H9 (cell line): ENCODE measurements around the gene STARD9. TPM values are rescaled to one million over a fixed set of nuclear protein-coding genes. Genes with fewer than 3 reads are reported as not detected.

Experiments
- DNase-seq: peaks from one replicate; pipeline ENCODE4 v3.0.0-alpha.2; 2017
- H2AFZ ChIP-seq: one replicate; pipeline ENCODE4 v1.6.1; 2013; ENCODE audit warnings: mild to moderate bottlenecking, low read length, control low read depth, moderate library complexity
- H2AK5ac ChIP-seq: 2 replicates; pipeline ENCODE4 v1.6.1; 2013; ENCODE audit warnings: low read length, control low read depth, mixed read lengths; ENCODE audit not compliant: insufficient read length
- H2BK120ac ChIP-seq: one replicate; pipeline ENCODE4 v1.6.1; 2013; ENCODE audit warnings: low read depth, mild to moderate bottlenecking, low read length, control low read depth, inconsistent platforms; ENCODE audit not compliant: poor library complexity, severe bottlenecking
- H2BK12ac ChIP-seq: 2 replicates; pipeline ENCODE4 v1.6.1; 2013; ENCODE audit warnings: low read length, control low read depth, mixed read lengths, low read depth; ENCODE audit not compliant: insufficient read length
- H2BK15ac ChIP-seq: 2 replicates; pipeline ENCODE4 v1.6.1; 2013; ENCODE audit warnings: low read depth, low read length, control low read depth
- H2BK20ac ChIP-seq: one replicate; pipeline ENCODE4 v1.6.1; 2013; ENCODE audit warnings: low read depth, mild to moderate bottlenecking, low read length, control low read depth, inconsistent platforms; ENCODE audit not compliant: poor library complexity, severe bottlenecking
- H2BK5ac ChIP-seq: 2 replicates; pipeline ENCODE4 v1.6.1; 2013; ENCODE audit warnings: low read length, control low read depth, mixed read lengths; ENCODE audit not compliant: insufficient read length
- H3K14ac ChIP-seq: 2 replicates; pipeline ENCODE4 v1.6.1; 2013; ENCODE audit warnings: low read length, control low read depth; ENCODE audit not compliant: insufficient read depth
- H3K18ac ChIP-seq: 2 replicates; pipeline ENCODE4 v1.6.1; 2013; ENCODE audit warnings: low read depth, mild to moderate bottlenecking, mixed read lengths, low read length, control low read depth; ENCODE audit not compliant: insufficient read length
- H3K23ac ChIP-seq: 2 replicates; pipeline ENCODE4 v1.6.1; 2013; ENCODE audit warnings: low read length, control low read depth, mixed read lengths, low read depth; ENCODE audit not compliant: insufficient read length
- H3K23me2 ChIP-seq: 2 replicates; pipeline ENCODE4 v1.6.1; 2013; ENCODE audit warnings: low read depth, mild to moderate bottlenecking, mixed read lengths, low read length, control low read depth; ENCODE audit not compliant: insufficient read length, poor library complexity, severe bottlenecking
- H3K27ac ChIP-seq: 2 replicates; pipeline ENCODE4 v1.5.1; 2013; ENCODE audit warnings: low read length, control low read depth, mixed read lengths, low read depth; ENCODE audit not compliant: insufficient read length
- H3K27me3 ChIP-seq: 2 replicates; pipeline ENCODE4 v1.6.1; 2013; ENCODE audit warnings: low read length, control low read depth, inconsistent platforms; ENCODE audit not compliant: insufficient read depth
- H3K4ac ChIP-seq: 2 replicates; pipeline ENCODE4 v1.6.1; 2013; ENCODE audit warnings: low read depth, mild to moderate bottlenecking, control low read depth, inconsistent platforms, low read length, moderate library complexity
- H3K4me1 ChIP-seq: 2 replicates; pipeline ENCODE4 v1.6.1; 2013; ENCODE audit warnings: low read length, control low read depth, inconsistent platforms; ENCODE audit not compliant: insufficient read depth
- H3K4me2 ChIP-seq: 2 replicates; pipeline ENCODE4 v1.6.1; 2013; ENCODE audit warnings: low read length, control low read depth, mixed read lengths; ENCODE audit not compliant: insufficient read length, insufficient read depth
- H3K56ac ChIP-seq: 2 replicates; pipeline ENCODE4 v1.6.1; 2013; ENCODE audit warnings: low read depth, mild to moderate bottlenecking, mixed read lengths, low read length, control low read depth; ENCODE audit not compliant: insufficient read length
- H3K79me1 ChIP-seq: 2 replicates; pipeline ENCODE4 v1.6.1; 2013; ENCODE audit warnings: low read depth, mild to moderate bottlenecking, moderate library complexity, low read length, control low read depth, inconsistent platforms; ENCODE audit not compliant: insufficient read depth, poor library complexity, severe bottlenecking
- H3K79me2 ChIP-seq: 2 replicates; pipeline ENCODE4 v1.6.1; 2013; ENCODE audit warnings: low read length, control low read depth, inconsistent platforms; ENCODE audit not compliant: insufficient read depth
- H3K9ac ChIP-seq: 2 replicates; pipeline ENCODE4 v1.6.1; 2013; ENCODE audit warnings: low read length, control low read depth, mixed read lengths; ENCODE audit not compliant: insufficient read length; ENCODE audit errors: extremely low read depth
- H3K9me3 ChIP-seq: one replicate; pipeline ENCODE4 v1.6.1; 2013; ENCODE audit warnings: low read depth, low read length, inconsistent platforms; ENCODE audit not compliant: control insufficient read depth
- H3T11ph ChIP-seq: one replicate; pipeline ENCODE4 v1.6.1; 2013; ENCODE audit warnings: mild to moderate bottlenecking, low read length, control low read depth, inconsistent platforms
- H4K20me1 ChIP-seq: one replicate; pipeline ENCODE4 v1.6.1; 2013; ENCODE audit not compliant: control insufficient read depth, insufficient read length, insufficient read depth
- H4K5ac ChIP-seq: 2 replicates; pipeline ENCODE4 v1.6.1; 2013; ENCODE audit warnings: low read depth, mild to moderate bottlenecking, mixed read lengths, low read length, control low read depth; ENCODE audit not compliant: insufficient read length
- H4K8ac ChIP-seq: replicated peaks from 2 replicates; pipeline ENCODE4 v1.6.1; 2013; ENCODE audit warnings: low read length, control low read depth, mixed read lengths, low read depth; ENCODE audit not compliant: insufficient read length
- H4K91ac ChIP-seq: 2 replicates; pipeline ENCODE4 v1.6.1; 2013; ENCODE audit warnings: low read depth, mild to moderate bottlenecking, moderate library complexity, mixed read lengths, low read length, control low read depth; ENCODE audit not compliant: insufficient read length
- H3K27ac Mint-ChIP-seq, 3 experiments: 2 replicates in 2 of 3; 3 replicates in 1 of 3; pipeline ENCODE4 v1.8.0; 2020 to 2021; ENCODE audit warnings: mixed read lengths in 3 of 3, mild to moderate bottlenecking in 1 of 3, moderate library complexity in 1 of 3
- H3K27me3 Mint-ChIP-seq: 2 replicates; pipeline ENCODE4 v1.8.0; 2021; ENCODE audit warnings: low read depth, mild to moderate bottlenecking, moderate library complexity, mixed read lengths
- H3K36me3 Mint-ChIP-seq, 3 experiments: 2 replicates in 2 of 3; 3 replicates in 1 of 3; pipeline ENCODE4 v1.8.0; 2020 to 2021; ENCODE audit warnings: low read depth in 3 of 3, mixed read lengths in 3 of 3; ENCODE audit not compliant: insufficient read depth in 1 of 3
- H3K4me1 Mint-ChIP-seq, 2 experiments: 2 replicates each; pipeline ENCODE4 v1.8.0; 2020; ENCODE audit warnings: mixed read lengths in 2 of 2
- H3K4me3 Mint-ChIP-seq, 2 experiments: 2 replicates in 1 of 2; 3 replicates in 1 of 2; pipeline ENCODE4 v1.8.0; 2020 to 2021; ENCODE audit warnings: mild to moderate bottlenecking in 2 of 2, mixed read lengths in 2 of 2, moderate library complexity in 1 of 2
- H3K9me3 Mint-ChIP-seq, 2 experiments: 2 replicates in 1 of 2; 3 replicates in 1 of 2; pipeline ENCODE4 v1.8.0; 2020; ENCODE audit warnings: mild to moderate bottlenecking in 2 of 2, mixed read lengths in 2 of 2, moderate library complexity in 1 of 2
- CTCF ChIP-seq: fragments of 200-600 bp; sonication (generic); conservative IDR thresholded peaks from 3 replicates; pipeline ENCODE4 v1.8.0; 2021; ENCODE audit warnings: antibody characterized with exemption, mild to moderate bottlenecking
- WGBS: extraction: QIAGEN DNeasy Blood & Tissue Kit; methylation state at CpG from one replicate; pipeline ENCODE4 v1.1.7; 2013; ENCODE audit warnings: missing lambda C conversion rate, low lambda C conversion rate, mixed read lengths; ENCODE audit not compliant: insufficient read length; ENCODE audit errors: extremely low coverage; 5-methylcytosine and 5-hydroxymethylcytosine counted together
- total RNA-seq: library from RNA; stranded (reverse); gene quantifications from 2 replicates; pipeline ENCODE4 v1.2.1, GENCODE V29; 2021

STARD9 gene
- total RNA-seq, 1 experiment from 2014 or later = 6.9 TPM

- Histone ChIP-seq H3K4me1 (no peaks in the 10 kb centered on the region), H4K5ac (no peak overlapping the region), H3K23ac (no peak overlapping the region), H2BK20ac (no peak overlapping the region), H2BK15ac (no peak overlapping the region), H3K56ac (no peak overlapping the region), H4K8ac (no peak overlapping the region), H3K23me2 (no peaks in the 10 kb centered on the region), H4K91ac (no peak overlapping the region), H3K27ac (no peak overlapping the region), H4K20me1 (no peaks in the 10 kb centered on the region), H3K4me2 (no peak overlapping the region), H3K18ac (no peak overlapping the region), H3K79me2 (no peaks in the 10 kb centered on the region), H2BK12ac (no peak overlapping the region), H3K4ac (no peak overlapping the region), H2AK5ac (no peak overlapping the region), H3K9ac (no peak overlapping the region), H3K14ac (no peak overlapping the region), H3K27me3 (no peaks in the 10 kb centered on the region), H3T11ph (no peak overlapping the region), H2AFZ (no peak overlapping the region), H3K9me3 (no peaks in the 10 kb centered on the region), H2BK5ac (no peak overlapping the region), H3K79me1 (no peaks in the 10 kb centered on the region), H2BK120ac (no peak overlapping the region)
- no peak for DNase-seq
- H3K9me3 Mint-ChIP-seq = no peaks in the 10 kb centered on the region
- no peaks in the 10 kb centered on the region; the same call in 1 of the 2 replicates for H3K27me3 Mint-ChIP-seq
- WGBS = no CpG with 5 or more reads among the region's 6 CpGs
- H3K4me3 Mint-ChIP-seq = no peak overlapping the region
- no peak for TF ChIP-seq CTCF
- H3K36me3 Mint-ChIP-seq = peaks cover 2 to 25% (median 21%) of the 10 kb centered on the region in 3 experiments; a peak in 6 of 7 replicates
- peak overlapping the region in 1 of 3 experiments; percentile 75; a peak in 1 of 7 replicates for H3K27ac Mint-ChIP-seq
- H3K4me1 Mint-ChIP-seq = no peaks in the 10 kb centered on the region
Measured at GRCh38 chr15:42719043-42719442, 143.6 kb downstream of the STARD9 start.
